PFSK-1 (cell line): Measurements from ENCODE around the gene RFTN1.

Source experiments
- FOXP2 ChIP-seq: optimal IDR thresholded peaks from 2 replicates; pipeline ENCODE3; 2011; ENCODE audit warnings: borderline replicate concordance, control low read depth, inconsistent platforms; ENCODE audit not compliant: insufficient read depth; ENCODE audit errors: extremely low read length, extremely low read depth
- POLR2AphosphoS5 ChIP-seq: IDR thresholded peaks from 2 replicates; pipeline ENCODE4 v1.6.1; 2012; ENCODE audit warnings: low read depth, mild to moderate bottlenecking, control low read depth, low read length, moderate library complexity
- REST ChIP-seq, 2 experiments: IDR thresholded peaks; 2 replicates each; pipeline versions ENCODE4 v1.6.1 to v1.8.0; 2011 to 2012; ENCODE audit warnings: low read depth in 2 of 2, low read length in 2 of 2, control low read depth in 1 of 2, inconsistent platforms in 1 of 2, mild to moderate bottlenecking in 1 of 2, moderate library complexity in 1 of 2; ENCODE audit not compliant: insufficient read depth in 1 of 2
- SIN3A ChIP-seq: IDR thresholded peaks from 2 replicates; pipeline ENCODE4 v1.6.1; 2012; ENCODE audit warnings: mild to moderate bottlenecking, low read length, moderate library complexity, borderline replicate concordance; ENCODE audit not compliant: insufficient read depth
- TAF1 ChIP-seq: IDR thresholded peaks from 2 replicates; pipeline ENCODE4 v1.6.1; 2012; ENCODE audit warnings: low read length, control low read depth, borderline replicate concordance; ENCODE audit not compliant: insufficient read depth

Gene RFTN1

GRCh38 chr3:16402451-16402850, 111.0 kb downstream of the RFTN1 start:
- TF ChIP-seq SIN3A (no peak), REST (IDR thresholded peaks at IDR 0.05; ENCODE audit: insufficient read depth in 1 of 2, low read depth in 2 of 2, low read length in 2 of 2) (no peak), POLR2AphosphoS5 (no peak), TAF1 (no peak), FOXP2 (no peak)

- TF ChIP-seq FOXP2, result no peak
- no peak for TF ChIP-seq TAF1
- no peak for TF ChIP-seq REST (IDR thresholded peaks at IDR 0.05; ENCODE audit: insufficient read depth in 1 of 2, low read depth in 2 of 2, low read length in 2 of 2)
- no peak for TF ChIP-seq SIN3A
- TF ChIP-seq POLR2AphosphoS5, result no peak
Measured at GRCh38 chr3:16401273-16401672, 112.2 kb downstream of the RFTN1 start.

GRCh38 chr3:16400106-16400931, 113.2 kb downstream of the RFTN1 start:
- TF ChIP-seq FOXP2, result no peak
- no peak for TF ChIP-seq TAF1
- TF ChIP-seq POLR2AphosphoS5, result no peak
- no peak for TF ChIP-seq SIN3A
- no peak for TF ChIP-seq REST (IDR thresholded peaks at IDR 0.05; ENCODE audit: insufficient read depth in 1 of 2, low read depth in 2 of 2, low read length in 2 of 2)

- TF ChIP-seq SIN3A (no peak), TAF1 (no peak), REST (IDR thresholded peaks at IDR 0.05; ENCODE audit: insufficient read depth in 1 of 2, low read depth in 2 of 2, low read length in 2 of 2) (no peak), POLR2AphosphoS5 (no peak), FOXP2 (no peak)
Measured at GRCh38 chr3:16399473-16399872, 114.0 kb downstream of the RFTN1 start.

GRCh38 chr3:16398648-16399047, 114.9 kb downstream of the RFTN1 start:
- TF ChIP-seq TAF1 (no peak), SIN3A (no peak), FOXP2 (no peak), REST (IDR thresholded peaks at IDR 0.05; ENCODE audit: insufficient read depth in 1 of 2, low read depth in 2 of 2, low read length in 2 of 2) (no peak), POLR2AphosphoS5 (no peak)
